HL-60 (cell line): ENCODE measurements around the gene FBXW7.

Experiments
- POLR2AphosphoS5 ChIP-seq: IDR thresholded peaks from 2 replicates; pipeline ENCODE4 v1.6.1; 2012; ENCODE audit warnings: low read depth
- TF ChIP-seq, protein P1 (sequence below): IDR thresholded peaks from one replicate; pipeline ENCODE4 v1.5.1; 2011; ENCODE audit warnings: low read length, control low read depth, inconsistent platforms; ENCODE audit not compliant: insufficient read depth

DNA sequence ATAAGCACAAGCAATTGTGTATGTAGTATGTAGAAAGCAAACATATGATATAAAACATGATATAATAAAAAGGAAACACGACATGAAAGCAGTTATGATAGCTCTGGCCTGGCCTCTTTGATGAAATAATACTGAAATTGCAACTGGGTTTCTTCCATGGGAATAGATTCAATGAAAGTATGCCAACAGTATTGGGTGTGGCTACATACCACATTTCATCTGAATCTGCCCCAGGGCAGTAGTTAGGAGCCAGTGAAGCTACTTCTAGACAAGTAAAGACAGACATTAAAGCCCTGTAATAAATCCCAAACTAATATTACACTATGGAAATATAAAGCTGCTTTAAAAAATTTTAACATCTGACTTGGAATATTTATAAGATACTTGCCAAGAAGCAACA lies 207.3 kb downstream of the FBXW7 start:
- no peak for TF ChIP-seq POLR2AphosphoS5
- TF ChIP-seq, protein P1, sequence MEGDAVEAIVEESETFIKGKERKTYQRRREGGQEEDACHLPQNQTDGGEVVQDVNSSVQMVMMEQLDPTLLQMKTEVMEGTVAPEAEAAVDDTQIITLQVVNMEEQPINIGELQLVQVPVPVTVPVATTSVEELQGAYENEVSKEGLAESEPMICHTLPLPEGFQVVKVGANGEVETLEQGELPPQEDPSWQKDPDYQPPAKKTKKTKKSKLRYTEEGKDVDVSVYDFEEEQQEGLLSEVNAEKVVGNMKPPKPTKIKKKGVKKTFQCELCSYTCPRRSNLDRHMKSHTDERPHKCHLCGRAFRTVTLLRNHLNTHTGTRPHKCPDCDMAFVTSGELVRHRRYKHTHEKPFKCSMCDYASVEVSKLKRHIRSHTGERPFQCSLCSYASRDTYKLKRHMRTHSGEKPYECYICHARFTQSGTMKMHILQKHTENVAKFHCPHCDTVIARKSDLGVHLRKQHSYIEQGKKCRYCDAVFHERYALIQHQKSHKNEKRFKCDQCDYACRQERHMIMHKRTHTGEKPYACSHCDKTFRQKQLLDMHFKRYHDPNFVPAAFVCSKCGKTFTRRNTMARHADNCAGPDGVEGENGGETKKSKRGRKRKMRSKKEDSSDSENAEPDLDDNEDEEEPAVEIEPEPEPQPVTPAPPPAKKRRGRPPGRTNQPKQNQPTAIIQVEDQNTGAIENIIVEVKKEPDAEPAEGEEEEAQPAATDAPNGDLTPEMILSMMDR = no peak
